Liver (tissue), 9 donors: ENCODE measurements around the gene FAM83C. TPM values are rescaled to one million over a fixed set of nuclear protein-coding genes. Genes with fewer than 3 reads are reported as not detected.
A peak's percentile ranks its signal among the peaks of the same experiment; 100 is the strongest.

Experiments used
- DNase-seq: peaks from one replicate; pipeline ENCODE4 v3.0.0-alpha.2; 2017; ENCODE audit warnings: low spot score
- H3K27ac ChIP-seq, 2 donors: one replicate each; pipeline ENCODE4 v1.7.0; 2013; ENCODE audit warnings: inconsistent platforms in 2 of 2, low read length in 2 of 2, control low read depth in 1 of 2, low read depth in 1 of 2, mild to moderate bottlenecking in 1 of 2
- H3K27me3 ChIP-seq, 4 donors: one replicate each; pipeline versions ENCODE4 v1.6.1 to v1.7.0; 2013; ENCODE audit warnings: low read length in 3 of 4, inconsistent platforms in 1 of 4, mild to moderate bottlenecking in 1 of 4, moderate library complexity in 1 of 4; ENCODE audit not compliant: control insufficient read depth in 4 of 4, insufficient read depth in 4 of 4
- H3K36me3 ChIP-seq, 4 donors: one replicate each; pipeline versions ENCODE4 v1.6.1 to v1.7.0; 2013; ENCODE audit warnings: low read length in 3 of 4, mild to moderate bottlenecking in 3 of 4, low read depth in 1 of 4, moderate library complexity in 1 of 4; ENCODE audit not compliant: control insufficient read depth in 4 of 4, insufficient read depth in 3 of 4
- H3K4me1 ChIP-seq, 4 donors: one replicate each; pipeline versions ENCODE4 v1.6.1 to v1.7.0; 2013; ENCODE audit warnings: low read length in 3 of 4, mild to moderate bottlenecking in 3 of 4, moderate library complexity in 1 of 4; ENCODE audit not compliant: control insufficient read depth in 4 of 4, insufficient read depth in 4 of 4
- H3K4me3 ChIP-seq, 3 donors: one replicate each; pipeline versions ENCODE4 v1.6.1 to v1.7.0; 2013; ENCODE audit warnings: low read length in 3 of 3, control low read depth in 1 of 3, low read depth in 1 of 3, mild to moderate bottlenecking in 1 of 3
- H3K9ac ChIP-seq, 2 donors: one replicate each; pipeline ENCODE4 v1.7.0; 2013; ENCODE audit warnings: low read length in 2 of 2, mild to moderate bottlenecking in 2 of 2, moderate library complexity in 2 of 2, control low read depth in 1 of 2, low read depth in 1 of 2
- H3K9me3 ChIP-seq, 4 donors: one replicate each; pipeline versions ENCODE4 v1.6.1 to v1.7.0; 2013; ENCODE audit warnings: low read length in 3 of 4; ENCODE audit not compliant: control insufficient read depth in 4 of 4
- HNF4A ChIP-seq, 2 donors: conservative IDR thresholded peaks; 2 replicates each; pipeline ENCODE4 v1.6.1; 2016; ENCODE audit warnings: antibody characterized with exemption in 2 of 2, mild to moderate bottlenecking in 2 of 2
- HNF4G ChIP-seq: IDR thresholded peaks from 2 replicates; pipeline ENCODE4 v1.6.1; 2016; ENCODE audit warnings: antibody characterized with exemption
- JUND ChIP-seq, 2 donors: IDR thresholded peaks; 2 replicates each; pipeline ENCODE4 v1.6.1; 2016; ENCODE audit warnings: antibody characterized with exemption in 2 of 2
- MAX ChIP-seq: IDR thresholded peaks from 2 replicates; pipeline ENCODE4 v1.6.1; 2016; ENCODE audit warnings: antibody characterized with exemption
- NR2F2 ChIP-seq: IDR thresholded peaks from 2 replicates; pipeline ENCODE4 v1.6.1; 2016; ENCODE audit warnings: antibody characterized with exemption
- RAD21 ChIP-seq, 2 donors: IDR thresholded peaks; 2 replicates each; pipeline ENCODE4 v1.6.1; 2016; ENCODE audit warnings: antibody characterized with exemption in 2 of 2, mild to moderate bottlenecking in 2 of 2
- RXRA ChIP-seq, 2 donors: IDR thresholded peaks; 2 replicates each; pipeline ENCODE4 v1.6.1; 2017 to 2018; ENCODE audit warnings: antibody characterized with exemption in 2 of 2, mild to moderate bottlenecking in 1 of 2
- TAF1 ChIP-seq: conservative IDR thresholded peaks from 2 replicates; pipeline ENCODE4 v1.6.1; 2016; ENCODE audit warnings: antibody characterized with exemption, mild to moderate bottlenecking
- YY1 ChIP-seq: IDR thresholded peaks from 2 replicates; pipeline ENCODE4 v1.6.1; 2016; ENCODE audit warnings: antibody characterized with exemption, mild to moderate bottlenecking
- WGBS: extraction: QIAGEN DNeasy Blood & Tissue Kit; methylation state at CpG from one replicate; pipeline ENCODE4 v1.1.7; 2013; 5-methylcytosine and 5-hydroxymethylcytosine counted together
- polyA plus RNA-seq, 2 donors: library from polyadenylated mRNA; stranded (reverse) in 1 of 2; unstranded in 1 of 2; fragments of 200-250 nt in 1 of 2; fragments of >200 nt in 1 of 2; fragmentation: Nextera tagmentation in 1 of 2; extraction: Ambion mirVana in 1 of 2; gene quantifications; one replicate each; pipeline versions ENCODE4 v1.2.1 to v1.2.3, GENCODE V29; 2013 to 2015
- total RNA-seq, 2 donors: library from RNA; depleted of rRNA; stranded (reverse); fragments of >200 nt; gene quantifications; one replicate each; pipeline ENCODE4 v1.2.3, GENCODE V29; 2014
- TF ChIP-seq, protein P1 (sequence below): IDR thresholded peaks from 2 replicates; pipeline ENCODE4 v1.6.1; 2016; ENCODE audit warnings: antibody characterized with exemption, mild to moderate bottlenecking
- TF ChIP-seq, protein P2 (sequence below): fragments of 150-350 bp; IDR thresholded peaks from 2 replicates; pipeline ENCODE4 v1.5.1; 2017; ENCODE audit warnings: improper control_type of control experiment, low read depth, low read length; ENCODE audit not compliant: missing input control
- donor health status: healthy.
- donor health status: healthy.
- donor health status: healthy.
- donor health status: healthy.
- donor health status: healthy.

The FAM83C gene
- total and polyA plus RNA-seq, 4 donors = 0.05 TPM; not detected in 3

DNA sequence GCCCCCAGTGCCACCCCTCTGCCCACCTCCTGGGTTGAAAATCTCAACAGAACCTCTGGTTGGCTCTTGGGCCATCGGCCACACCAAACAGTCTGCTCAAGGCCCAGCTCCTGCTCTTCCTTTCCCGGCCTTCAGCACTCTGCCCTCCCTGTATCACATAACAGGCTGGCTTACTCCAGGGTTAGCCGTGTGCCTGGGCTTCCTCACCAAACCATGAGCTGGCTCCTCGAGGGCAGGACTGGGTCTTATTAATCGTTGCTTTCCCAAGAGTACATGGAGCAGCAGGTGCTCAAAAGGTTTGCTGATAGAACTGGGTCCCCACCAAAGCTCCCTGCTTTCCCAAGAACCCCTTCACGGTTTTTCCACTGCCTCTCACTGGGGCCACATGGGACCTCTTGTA is 12.7 kb upstream of the FAM83C start:
- Histone ChIP-seq H3K36me3 (peaks cover 0 to 6% (median 0%) of the 10 kb centered on the region in 4 donors), H3K4me1 (peaks cover 0 to 25% (median 19%) of the 10 kb centered on the region in 4 donors)
- 94% methylated on average over 6 of the region's 6 CpGs for WGBS

GRCh38 chr20:35303735-35304491 is 11.7 kb upstream of the FAM83C start:
- Histone ChIP-seq H3K9ac (no peak overlapping the region), H3K27me3 (no peaks in the 10 kb centered on the region), H3K4me3 (no peak overlapping the region), H3K9me3 (no peaks in the 10 kb centered on the region), H3K4me1 (peaks cover 0 to 25% (median 19%) of the 10 kb centered on the region in 4 donors), H3K27ac (no peak overlapping the region), H3K36me3 (peaks cover 0 to 6% (median 0%) of the 10 kb centered on the region in 4 donors)
- peak; percentile 75 for DNase-seq
- WGBS = 27% methylated on average over 18 of the region's 18 CpGs
- TF ChIP-seq, protein P1, sequence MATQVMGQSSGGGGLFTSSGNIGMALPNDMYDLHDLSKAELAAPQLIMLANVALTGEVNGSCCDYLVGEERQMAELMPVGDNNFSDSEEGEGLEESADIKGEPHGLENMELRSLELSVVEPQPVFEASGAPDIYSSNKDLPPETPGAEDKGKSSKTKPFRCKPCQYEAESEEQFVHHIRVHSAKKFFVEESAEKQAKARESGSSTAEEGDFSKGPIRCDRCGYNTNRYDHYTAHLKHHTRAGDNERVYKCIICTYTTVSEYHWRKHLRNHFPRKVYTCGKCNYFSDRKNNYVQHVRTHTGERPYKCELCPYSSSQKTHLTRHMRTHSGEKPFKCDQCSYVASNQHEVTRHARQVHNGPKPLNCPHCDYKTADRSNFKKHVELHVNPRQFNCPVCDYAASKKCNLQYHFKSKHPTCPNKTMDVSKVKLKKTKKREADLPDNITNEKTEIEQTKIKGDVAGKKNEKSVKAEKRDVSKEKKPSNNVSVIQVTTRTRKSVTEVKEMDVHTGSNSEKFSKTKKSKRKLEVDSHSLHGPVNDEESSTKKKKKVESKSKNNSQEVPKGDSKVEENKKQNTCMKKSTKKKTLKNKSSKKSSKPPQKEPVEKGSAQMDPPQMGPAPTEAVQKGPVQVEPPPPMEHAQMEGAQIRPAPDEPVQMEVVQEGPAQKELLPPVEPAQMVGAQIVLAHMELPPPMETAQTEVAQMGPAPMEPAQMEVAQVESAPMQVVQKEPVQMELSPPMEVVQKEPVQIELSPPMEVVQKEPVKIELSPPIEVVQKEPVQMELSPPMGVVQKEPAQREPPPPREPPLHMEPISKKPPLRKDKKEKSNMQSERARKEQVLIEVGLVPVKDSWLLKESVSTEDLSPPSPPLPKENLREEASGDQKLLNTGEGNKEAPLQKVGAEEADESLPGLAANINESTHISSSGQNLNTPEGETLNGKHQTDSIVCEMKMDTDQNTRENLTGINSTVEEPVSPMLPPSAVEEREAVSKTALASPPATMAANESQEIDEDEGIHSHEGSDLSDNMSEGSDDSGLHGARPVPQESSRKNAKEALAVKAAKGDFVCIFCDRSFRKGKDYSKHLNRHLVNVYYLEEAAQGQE = peak; percentile 22
- TF ChIP-seq, protein P2, sequence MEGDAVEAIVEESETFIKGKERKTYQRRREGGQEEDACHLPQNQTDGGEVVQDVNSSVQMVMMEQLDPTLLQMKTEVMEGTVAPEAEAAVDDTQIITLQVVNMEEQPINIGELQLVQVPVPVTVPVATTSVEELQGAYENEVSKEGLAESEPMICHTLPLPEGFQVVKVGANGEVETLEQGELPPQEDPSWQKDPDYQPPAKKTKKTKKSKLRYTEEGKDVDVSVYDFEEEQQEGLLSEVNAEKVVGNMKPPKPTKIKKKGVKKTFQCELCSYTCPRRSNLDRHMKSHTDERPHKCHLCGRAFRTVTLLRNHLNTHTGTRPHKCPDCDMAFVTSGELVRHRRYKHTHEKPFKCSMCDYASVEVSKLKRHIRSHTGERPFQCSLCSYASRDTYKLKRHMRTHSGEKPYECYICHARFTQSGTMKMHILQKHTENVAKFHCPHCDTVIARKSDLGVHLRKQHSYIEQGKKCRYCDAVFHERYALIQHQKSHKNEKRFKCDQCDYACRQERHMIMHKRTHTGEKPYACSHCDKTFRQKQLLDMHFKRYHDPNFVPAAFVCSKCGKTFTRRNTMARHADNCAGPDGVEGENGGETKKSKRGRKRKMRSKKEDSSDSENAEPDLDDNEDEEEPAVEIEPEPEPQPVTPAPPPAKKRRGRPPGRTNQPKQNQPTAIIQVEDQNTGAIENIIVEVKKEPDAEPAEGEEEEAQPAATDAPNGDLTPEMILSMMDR = peak; percentile 91
- no peak for TF ChIP-seq NR2F2
- TF ChIP-seq RAD21 (IDR thresholded peaks at IDR 0.05) = peak; percentile 97 to 99
- no peak for TF ChIP-seq RXRA (IDR thresholded peaks at IDR 0.05)
- no peak for TF ChIP-seq TAF1

More for the DNA sequence above, 12.7 kb upstream of the FAM83C start:
- H3K27ac ChIP-seq = no peak overlapping the region
- H3K4me3 ChIP-seq = no peak overlapping the region
- H3K9me3 ChIP-seq = no peaks in the 10 kb centered on the region
- H3K9ac ChIP-seq = no peak overlapping the region
- TF ChIP-seq MAX = no peak
- TF ChIP-seq, protein P2 = no peak
- no peak for TF ChIP-seq HNF4G
- TF ChIP-seq, protein P1 = no peak
- TF ChIP-seq YY1 = no peak
- TF ChIP-seq JUND (IDR thresholded peaks at IDR 0.05) = no peak
- no peak for TF ChIP-seq RXRA (IDR thresholded peaks at IDR 0.05)
- no peak for TF ChIP-seq HNF4A (conservative IDR thresholded peaks at IDR 0.05)
- no peak for DNase-seq
- H3K27me3 ChIP-seq = no peaks in the 10 kb centered on the region
